Sigmoid colon (tissue), 7 donors: ENCODE measurements around the gene RIC1. TPM values are rescaled to one million over a fixed set of nuclear protein-coding genes. Genes with fewer than 3 reads are reported as not detected.

Source experiments
- DNase-seq: peaks from one replicate; pipeline ENCODE4 v3.0.0-alpha.2; 2019
- H3K27ac ChIP-seq, 4 donors: fragments of 200-600 bp; sonication (generic); one replicate each; pipeline ENCODE4 v1.5.1; 2016 to 2019; ENCODE audit warnings: mild to moderate bottlenecking in 1 of 4
- H3K27me3 ChIP-seq, 3 donors: fragments of 200-600 bp; sonication (generic); one replicate each; pipeline ENCODE4 v1.5.1; 2019; ENCODE audit warnings: mild to moderate bottlenecking in 1 of 3
- H3K36me3 ChIP-seq, 4 donors: fragments of 200-600 bp; sonication (generic); one replicate each; pipeline ENCODE4 v1.5.1; 2016 to 2019
- H3K4me1 ChIP-seq, 4 donors: fragments of 200-600 bp; sonication (generic); one replicate each; pipeline ENCODE4 v1.5.1; 2017 to 2019
- H3K4me3 ChIP-seq, 4 donors: fragments of 200-600 bp; sonication (generic); one replicate each; pipeline ENCODE4 v1.5.1; 2017 to 2019; ENCODE audit warnings: mild to moderate bottlenecking in 2 of 4, moderate library complexity in 1 of 4
- H3K9me3 ChIP-seq, 4 donors: fragments of 200-600 bp in 3 of 4; sonication (generic) in 3 of 4; one replicate each; pipeline versions ENCODE4 v1.5.1 to v1.6.1; 2013 to 2019
- EP300 ChIP-seq, 4 donors: sonication (generic); formaldehyde crosslinking; IDR thresholded peaks; one replicate each; pipeline ENCODE4 v1.6.1; 2017; ENCODE audit warnings: antibody characterized with exemption in 4 of 4
- POLR2A ChIP-seq, 2 donors: fragments of 450-650 bp; IDR thresholded peaks; one replicate each; pipeline ENCODE4 v1.6.1; 2016; ENCODE audit warnings: antibody characterized with exemption in 2 of 2, mild to moderate bottlenecking in 2 of 2, moderate library complexity in 2 of 2
- POLR2AphosphoS5 ChIP-seq, 4 donors: sonication (generic); formaldehyde crosslinking; IDR thresholded peaks; one replicate each; pipeline ENCODE4 v1.6.1; 2017; ENCODE audit warnings: antibody characterized with exemption in 4 of 4
- WGBS, 2 donors: extraction: QIAGEN DNeasy Blood & Tissue Kit; methylation state at CpG; one replicate each; pipeline ENCODE4 v1.1.7; 2013; 5-methylcytosine and 5-hydroxymethylcytosine counted together
- intact Hi-C: fragments of 100-400 bp; cut with DNase I; formaldehyde crosslinking; loops from one replicate; pipeline ENCODE4 v1.15.1; 2023
- polyA plus RNA-seq, 3 donors: library from polyadenylated mRNA; stranded (reverse); fragments of 200-250 nt; gene quantifications; one replicate each; pipeline ENCODE4 v1.2.3, GENCODE V29; 2013
- total RNA-seq, 4 donors: library from RNA; depleted of rRNA; stranded (reverse); fragments of >200 nt; gene quantifications; one replicate each; pipeline ENCODE4 v1.1.0, GENCODE V29; 2016
- TF ChIP-seq, protein P1 (sequence below), 4 experiments: fragments of 450-650 bp in 3 of 4; fragments of 200-600 bp in 1 of 4; IDR thresholded peaks; one replicate each; pipeline ENCODE4 v1.5.1; 2016 to 2019; ENCODE audit warnings: antibody characterized with exemption in 4 of 4, mild to moderate bottlenecking in 3 of 4, moderate library complexity in 2 of 4
- donor health status: healthy with polysubstance abuse.
- donor health status: Bipolar disorder and iron deficiency.
- donor health status: healthy.

RIC1 gene
- total and polyA plus RNA-seq, 7 donors: 3.0 to 44.3 (median 29.1) TPM

GRCh38 chr9:5760338-5760737 lies 131.4 kb downstream of the RIC1 start:
- H3K27ac ChIP-seq: no peak overlapping the region
- no peak overlapping the region for H3K4me3 ChIP-seq
- intact Hi-C loops: no loop called here
- no peak for DNase-seq
- no peaks in the 10 kb centered on the region for H3K4me1 ChIP-seq
- no peak for TF ChIP-seq POLR2A (IDR thresholded peaks at IDR 0.05)
- TF ChIP-seq POLR2AphosphoS5 (IDR thresholded peaks at IDR 0.05): no peak
- no peak for TF ChIP-seq EP300 (IDR thresholded peaks at IDR 0.05)
- TF ChIP-seq, protein P1, sequence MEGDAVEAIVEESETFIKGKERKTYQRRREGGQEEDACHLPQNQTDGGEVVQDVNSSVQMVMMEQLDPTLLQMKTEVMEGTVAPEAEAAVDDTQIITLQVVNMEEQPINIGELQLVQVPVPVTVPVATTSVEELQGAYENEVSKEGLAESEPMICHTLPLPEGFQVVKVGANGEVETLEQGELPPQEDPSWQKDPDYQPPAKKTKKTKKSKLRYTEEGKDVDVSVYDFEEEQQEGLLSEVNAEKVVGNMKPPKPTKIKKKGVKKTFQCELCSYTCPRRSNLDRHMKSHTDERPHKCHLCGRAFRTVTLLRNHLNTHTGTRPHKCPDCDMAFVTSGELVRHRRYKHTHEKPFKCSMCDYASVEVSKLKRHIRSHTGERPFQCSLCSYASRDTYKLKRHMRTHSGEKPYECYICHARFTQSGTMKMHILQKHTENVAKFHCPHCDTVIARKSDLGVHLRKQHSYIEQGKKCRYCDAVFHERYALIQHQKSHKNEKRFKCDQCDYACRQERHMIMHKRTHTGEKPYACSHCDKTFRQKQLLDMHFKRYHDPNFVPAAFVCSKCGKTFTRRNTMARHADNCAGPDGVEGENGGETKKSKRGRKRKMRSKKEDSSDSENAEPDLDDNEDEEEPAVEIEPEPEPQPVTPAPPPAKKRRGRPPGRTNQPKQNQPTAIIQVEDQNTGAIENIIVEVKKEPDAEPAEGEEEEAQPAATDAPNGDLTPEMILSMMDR (IDR thresholded peaks at IDR 0.05): no peak
- WGBS, 2 donors: 90 to 96% methylated on average over 1 of the region's 1 CpG
- H3K27me3 ChIP-seq: no peaks in the 10 kb centered on the region
- H3K9me3 ChIP-seq: no peaks in the 10 kb centered on the region
- H3K36me3 ChIP-seq: peaks cover 15 to 79% (median 29%) of the 10 kb centered on the region in 4 donors

- intact Hi-C loops: no loop called here
- no peak for DNase-seq
- no peaks in the 10 kb centered on the region for H3K9me3 ChIP-seq
- no peaks in the 10 kb centered on the region for H3K27me3 ChIP-seq
- TF ChIP-seq POLR2A (IDR thresholded peaks at IDR 0.05) (no peak), POLR2AphosphoS5 (IDR thresholded peaks at IDR 0.05) (no peak), EP300 (IDR thresholded peaks at IDR 0.05) (no peak)
- TF ChIP-seq, protein P1 (IDR thresholded peaks at IDR 0.05): no peak
- no peak overlapping the region for H3K4me3 ChIP-seq
- H3K4me1 ChIP-seq: no peaks in the 10 kb centered on the region
- H3K27ac ChIP-seq: no peak overlapping the region
- 95 to 96% methylated on average over 4 of the region's 4 CpGs for WGBS, 2 donors
- H3K36me3 ChIP-seq: peaks cover 21 to 86% (median 38%) of the 10 kb centered on the region in 4 donors
Observed at GRCh38 chr9:5762421-5762820, 133.5 kb downstream of the RIC1 start.

- H3K9me3 ChIP-seq: no peaks in the 10 kb centered on the region
- DNase-seq: no peak
- intact Hi-C loops: no loop called here
- H3K27me3 ChIP-seq: no peaks in the 10 kb centered on the region
- no peak overlapping the region for H3K27ac ChIP-seq
- no peaks in the 10 kb centered on the region for H3K4me1 ChIP-seq
- peaks cover 17 to 86% (median 44%) of the 10 kb centered on the region in 4 donors for H3K36me3 ChIP-seq
- H3K4me3 ChIP-seq: no peak overlapping the region
- WGBS, 2 donors: 59 to 93% methylated on average over 1 of the region's 1 CpG
- TF ChIP-seq, protein P1 (IDR thresholded peaks at IDR 0.05): no peak
- no peak for TF ChIP-seq POLR2A (IDR thresholded peaks at IDR 0.05)
- TF ChIP-seq POLR2AphosphoS5 (IDR thresholded peaks at IDR 0.05): no peak
- TF ChIP-seq EP300 (IDR thresholded peaks at IDR 0.05): no peak
Observed at GRCh38 chr9:5764130-5764868, 135.4 kb downstream of the RIC1 start.

GRCh38 chr9:5767968-5768932 lies 139.3 kb downstream of the RIC1 start:
- WGBS, 2 donors: 85 to 93% methylated on average over 5 of the region's 5 CpGs
- intact Hi-C loops: no loop called here
- H3K4me3 ChIP-seq: no peak overlapping the region
- H3K27me3 ChIP-seq: no peaks in the 10 kb centered on the region
- peaks cover 13 to 98% (median 54%) of the 10 kb centered on the region in 4 donors for H3K36me3 ChIP-seq
- no peak for DNase-seq
- no peak for TF ChIP-seq EP300 (IDR thresholded peaks at IDR 0.05)
- no peak for TF ChIP-seq POLR2A (IDR thresholded peaks at IDR 0.05)
- TF ChIP-seq POLR2AphosphoS5 (IDR thresholded peaks at IDR 0.05): no peak
- TF ChIP-seq, protein P1 (IDR thresholded peaks at IDR 0.05): no peak
- no peaks in the 10 kb centered on the region for H3K9me3 ChIP-seq
- H3K4me1 ChIP-seq: no peaks in the 10 kb centered on the region
- no peak overlapping the region for H3K27ac ChIP-seq
